Thymus (tissue), 11 donors: ENCODE measurements around the gene ANKRD55. TPM values are rescaled to one million over a fixed set of nuclear protein-coding genes. Genes with fewer than 3 reads are reported as not detected.

ENCODE experiments used
- DNase-seq, 9 donors: peaks; one replicate each; pipeline ENCODE4 v3.0.0-alpha.2; 2013; ENCODE audit warnings: low spot score in 9 of 9, low read depth in 6 of 9, missing footprints in 1 of 9
- H3K27ac ChIP-seq, 2 donors: one replicate each; pipeline ENCODE4 v1.5.1; 2013; ENCODE audit warnings: control low read depth in 1 of 2, low read depth in 1 of 2, low read length in 1 of 2, mild to moderate bottlenecking in 1 of 2, moderate library complexity in 1 of 2
- H3K27me3 ChIP-seq, 2 donors: one replicate each; pipeline ENCODE4 v1.5.1; 2013; ENCODE audit warnings: low read length in 1 of 2; ENCODE audit not compliant: control insufficient read depth in 2 of 2, insufficient read depth in 1 of 2
- H3K36me3 ChIP-seq, 2 donors: one replicate each; pipeline ENCODE4 v1.5.1; 2013; ENCODE audit warnings: low read length in 1 of 2, mild to moderate bottlenecking in 1 of 2, moderate library complexity in 1 of 2; ENCODE audit not compliant: control insufficient read depth in 2 of 2, insufficient read depth in 2 of 2
- H3K4me1 ChIP-seq, 2 donors: one replicate each; pipeline ENCODE4 v1.5.1; 2013; ENCODE audit warnings: low read length in 2 of 2; ENCODE audit not compliant: control insufficient read depth in 2 of 2, insufficient read depth in 2 of 2
- H3K4me3 ChIP-seq, 2 donors: one replicate each; pipeline ENCODE4 v1.5.1; 2013; ENCODE audit warnings: low read length in 2 of 2, control low read depth in 1 of 2, mild to moderate bottlenecking in 1 of 2
- H3K9me3 ChIP-seq, 2 donors: one replicate each; pipeline ENCODE4 v1.5.1; 2013; ENCODE audit warnings: low read length in 1 of 2, mild to moderate bottlenecking in 1 of 2; ENCODE audit not compliant: control insufficient read depth in 2 of 2, insufficient read depth in 1 of 2
- WGBS: extraction: QIAGEN DNeasy Blood & Tissue Kit; methylation state at CpG from one replicate; pipeline ENCODE4 v1.1.7; 2013; 5-methylcytosine and 5-hydroxymethylcytosine counted together
- polyA plus RNA-seq: library from polyadenylated mRNA; stranded (reverse); fragments of 200-250 nt; gene quantifications from one replicate; pipeline ENCODE4 v1.2.3, GENCODE V29; 2013
- total RNA-seq: library from RNA; stranded (reverse); fragments of 120-200 nt; gene quantifications from one replicate; pipeline ENCODE4 v1.2.4, GENCODE V29; 2013
- donor health status: healthy.

Gene ANKRD55
- total and polyA plus RNA-seq, 2 donors: 3.5 to 6.7 TPM

GRCh38 chr5:56094579-56095361 is 138.4 kb downstream of the ANKRD55 start:
- no peak overlapping the region for H3K4me3 ChIP-seq
- no peaks in the 10 kb centered on the region for H3K36me3 ChIP-seq
- no peak for DNase-seq
- no peaks in the 10 kb centered on the region for H3K9me3 ChIP-seq
- 91% methylated on average over 10 of the region's 10 CpGs for WGBS
- no peaks in the 10 kb centered on the region for H3K27me3 ChIP-seq
- peak overlapping the region in 1 of 2 donors; percentile 66 for H3K27ac ChIP-seq
- peaks cover 0 to 43% of the 10 kb centered on the region in 2 donors for H3K4me1 ChIP-seq

- Histone ChIP-seq H3K4me3 (no peak overlapping the region), H3K27me3 (no peaks in the 10 kb centered on the region), H3K9me3 (no peaks in the 10 kb centered on the region), H3K36me3 (no peaks in the 10 kb centered on the region), H3K4me1 (peaks cover 0 to 48% of the 10 kb centered on the region in 2 donors), H3K27ac (no peak overlapping the region)
- no peak for DNase-seq
- WGBS: over 99% methylated on average over 2 of the region's 2 CpGs
These were observed 139.2 kb downstream of the ANKRD55 start for GRCh38 chr5:56093970-56094369.

GRCh38 chr5:56092115-56092514 is 141.0 kb downstream of the ANKRD55 start:
- Histone ChIP-seq H3K27ac (no peak overlapping the region), H3K4me3 (no peak overlapping the region), H3K27me3 (no peaks in the 10 kb centered on the region), H3K4me1 (peaks cover 0 to 41% of the 10 kb centered on the region in 2 donors), H3K9me3 (no peaks in the 10 kb centered on the region), H3K36me3 (no peaks in the 10 kb centered on the region)
- DNase-seq: no peak
- 90% methylated on average over 5 of the region's 5 CpGs for WGBS

- DNase-seq: no peak
- Histone ChIP-seq H3K4me3 (no peak overlapping the region), H3K36me3 (no peaks in the 10 kb centered on the region), H3K27ac (peak overlapping the region in 1 of 2 donors; percentile 12), H3K27me3 (no peaks in the 10 kb centered on the region), H3K4me1 (peaks cover 0 to 41% of the 10 kb centered on the region in 2 donors), H3K9me3 (no peaks in the 10 kb centered on the region)
These were observed 141.5 kb downstream of the ANKRD55 start for GRCh38 chr5:56091664-56092063.

GRCh38 chr5:56090793-56091460 is 142.2 kb downstream of the ANKRD55 start:
- no peaks in the 10 kb centered on the region for H3K27me3 ChIP-seq
- H3K9me3 ChIP-seq: no peaks in the 10 kb centered on the region
- peaks cover 0 to 41% of the 10 kb centered on the region in 2 donors for H3K4me1 ChIP-seq
- no peak for DNase-seq
- no peak overlapping the region for H3K4me3 ChIP-seq
- H3K27ac ChIP-seq: peak overlapping the region in 1 of 2 donors; percentile 12
- WGBS: 95% methylated on average over 7 of the region's 7 CpGs
- H3K36me3 ChIP-seq: no peaks in the 10 kb centered on the region

- no peak for DNase-seq
- Histone ChIP-seq H3K27me3 (no peaks in the 10 kb centered on the region), H3K9me3 (no peaks in the 10 kb centered on the region), H3K36me3 (no peaks in the 10 kb centered on the region), H3K27ac (no peak overlapping the region), H3K4me3 (no peak overlapping the region), H3K4me1 (peaks cover 0 to 29% of the 10 kb centered on the region in 2 donors)
- 98% methylated on average over 5 of the region's 5 CpGs for WGBS
These were observed 143.9 kb downstream of the ANKRD55 start for GRCh38 chr5:56088967-56089829.

GRCh38 chr5:56088431-56088949 is 144.6 kb downstream of the ANKRD55 start:
- Histone ChIP-seq H3K4me3 (no peak overlapping the region), H3K27me3 (no peaks in the 10 kb centered on the region), H3K9me3 (no peaks in the 10 kb centered on the region), H3K27ac (no peak overlapping the region), H3K4me1 (peaks cover 0 to 29% of the 10 kb centered on the region in 2 donors), H3K36me3 (no peaks in the 10 kb centered on the region)
- no peak for DNase-seq
- WGBS: 74% methylated on average over 4 of the region's 4 CpGs

- H3K4me3 ChIP-seq: no peak overlapping the region
- peaks cover 5 to 20% of the 10 kb centered on the region in 2 donors for H3K4me1 ChIP-seq
- H3K9me3 ChIP-seq: no peaks in the 10 kb centered on the region
- H3K36me3 ChIP-seq: no peaks in the 10 kb centered on the region
- 43% methylated on average over 3 of the region's 3 CpGs for WGBS
- H3K27ac ChIP-seq: no peak overlapping the region
- no peak for DNase-seq
- H3K27me3 ChIP-seq: no peaks in the 10 kb centered on the region
These were observed 147.9 kb downstream of the ANKRD55 start for GRCh38 chr5:56085193-56085592.
